Thymus (tissue), 11 donors: ENCODE data around the gene KLHL35. TPM values are rescaled to one million over a fixed set of nuclear protein-coding genes. Genes with fewer than 3 reads are reported as not detected.

Source experiments
- DNase-seq, 9 donors: peaks; one replicate each; pipeline ENCODE4 v3.0.0-alpha.2; 2013; ENCODE audit warnings: low spot score in 9 of 9, low read depth in 6 of 9, missing footprints in 1 of 9
- H3K27ac ChIP-seq, 2 donors: one replicate each; pipeline ENCODE4 v1.5.1; 2013; ENCODE audit warnings: control low read depth in 1 of 2, low read depth in 1 of 2, low read length in 1 of 2, mild to moderate bottlenecking in 1 of 2, moderate library complexity in 1 of 2
- H3K27me3 ChIP-seq, 2 donors: one replicate each; pipeline ENCODE4 v1.5.1; 2013; ENCODE audit warnings: low read length in 1 of 2; ENCODE audit not compliant: control insufficient read depth in 2 of 2, insufficient read depth in 1 of 2
- H3K36me3 ChIP-seq, 2 donors: one replicate each; pipeline ENCODE4 v1.5.1; 2013; ENCODE audit warnings: low read length in 1 of 2, mild to moderate bottlenecking in 1 of 2, moderate library complexity in 1 of 2; ENCODE audit not compliant: control insufficient read depth in 2 of 2, insufficient read depth in 2 of 2
- H3K4me1 ChIP-seq, 2 donors: one replicate each; pipeline ENCODE4 v1.5.1; 2013; ENCODE audit warnings: low read length in 2 of 2; ENCODE audit not compliant: control insufficient read depth in 2 of 2, insufficient read depth in 2 of 2
- H3K4me3 ChIP-seq, 2 donors: one replicate each; pipeline ENCODE4 v1.5.1; 2013; ENCODE audit warnings: low read length in 2 of 2, control low read depth in 1 of 2, mild to moderate bottlenecking in 1 of 2
- H3K9me3 ChIP-seq, 2 donors: one replicate each; pipeline ENCODE4 v1.5.1; 2013; ENCODE audit warnings: low read length in 1 of 2, mild to moderate bottlenecking in 1 of 2; ENCODE audit not compliant: control insufficient read depth in 2 of 2, insufficient read depth in 1 of 2
- WGBS: extraction: QIAGEN DNeasy Blood & Tissue Kit; methylation state at CpG from one replicate; pipeline ENCODE4 v1.1.7; 2013; 5-methylcytosine and 5-hydroxymethylcytosine counted together
- polyA plus RNA-seq: library from polyadenylated mRNA; stranded (reverse); fragments of 200-250 nt; gene quantifications from one replicate; pipeline ENCODE4 v1.2.3, GENCODE V29; 2013
- total RNA-seq: library from RNA; stranded (reverse); fragments of 120-200 nt; gene quantifications from one replicate; pipeline ENCODE4 v1.2.4, GENCODE V29; 2013
- donor health status: healthy.

KLHL35 gene
- total and polyA plus RNA-seq, 2 donors, result 0.57 to 1.0 TPM

DNA sequence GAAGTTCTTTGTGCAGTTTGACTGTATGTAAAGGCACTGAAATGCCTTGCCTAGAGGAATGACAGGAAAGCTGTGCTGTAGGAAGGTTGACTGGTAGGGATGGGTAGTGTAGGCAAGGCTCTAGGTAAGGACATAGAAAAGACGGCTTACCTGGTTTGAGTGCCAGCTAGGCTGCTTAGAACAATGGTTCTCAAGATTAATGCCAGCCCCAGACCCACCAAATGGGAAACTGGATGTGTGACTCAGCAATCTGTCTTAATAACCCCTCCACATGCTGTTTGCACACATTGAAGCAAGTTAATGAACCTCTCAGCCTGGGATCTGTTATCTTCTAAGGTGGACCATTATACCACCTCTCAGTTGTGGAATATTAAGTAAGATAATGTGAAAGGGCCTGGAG lies 30.0 kb downstream of the KLHL35 start:
- Histone ChIP-seq H3K36me3 (peaks cover 58 to 69% of the 10 kb centered on the region in 2 donors), H3K27me3 (no peaks in the 10 kb centered on the region), H3K27ac (no peak overlapping the region), H3K4me1 (peaks cover 8 to 14% of the 10 kb centered on the region in 2 donors), H3K9me3 (no peaks in the 10 kb centered on the region), H3K4me3 (no peak overlapping the region)
- DNase-seq, result no peak
- WGBS, result 98% methylated on average over 1 of the region's 1 CpG

DNA sequence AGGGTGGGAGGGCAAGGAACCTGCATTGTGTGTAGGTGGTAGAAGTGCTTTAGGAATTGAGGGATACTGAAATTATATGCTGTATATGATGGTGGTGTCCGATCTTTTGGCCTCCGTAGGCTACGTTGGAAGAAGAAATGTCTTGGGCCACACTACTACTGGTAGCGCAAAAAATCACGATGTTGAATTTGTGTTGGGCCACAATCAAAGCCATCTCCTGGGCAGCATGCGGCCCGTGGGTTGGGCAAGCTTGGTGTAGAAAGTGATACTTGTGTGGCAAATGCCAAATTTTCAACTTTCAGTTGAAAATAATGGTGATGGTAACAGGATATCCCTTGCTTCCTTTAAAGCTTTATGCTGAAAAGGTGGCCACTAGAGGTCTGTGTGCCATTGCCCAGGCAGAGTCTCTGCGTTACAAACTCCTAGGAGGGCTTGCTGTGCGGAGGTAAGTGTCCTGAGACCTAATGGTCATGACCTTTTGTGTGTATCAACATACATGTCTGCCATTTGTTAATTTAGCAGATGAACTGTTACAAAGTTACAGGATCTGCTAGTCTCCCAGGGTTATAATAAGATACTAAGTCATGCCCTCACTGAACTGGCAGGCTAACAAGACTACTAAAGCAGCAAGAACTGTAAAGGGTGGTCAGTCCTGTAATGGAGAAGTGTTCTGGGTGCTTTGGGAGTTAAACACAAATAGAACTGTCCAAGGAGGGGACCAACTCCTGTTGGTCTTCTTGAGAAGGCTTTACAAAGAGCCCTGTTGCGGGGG lies 30.8 kb downstream of the KLHL35 start:
- Histone ChIP-seq H3K27me3 (no peaks in the 10 kb centered on the region), H3K36me3 (peaks cover 57 to 62% of the 10 kb centered on the region in 2 donors), H3K4me3 (no peak overlapping the region), H3K4me1 (peaks cover 8 to 14% of the 10 kb centered on the region in 2 donors), H3K9me3 (no peaks in the 10 kb centered on the region), H3K27ac (no peak overlapping the region)
- WGBS, result 97% methylated on average over 10 of the region's 10 CpGs
- DNase-seq, result no peak

DNA sequence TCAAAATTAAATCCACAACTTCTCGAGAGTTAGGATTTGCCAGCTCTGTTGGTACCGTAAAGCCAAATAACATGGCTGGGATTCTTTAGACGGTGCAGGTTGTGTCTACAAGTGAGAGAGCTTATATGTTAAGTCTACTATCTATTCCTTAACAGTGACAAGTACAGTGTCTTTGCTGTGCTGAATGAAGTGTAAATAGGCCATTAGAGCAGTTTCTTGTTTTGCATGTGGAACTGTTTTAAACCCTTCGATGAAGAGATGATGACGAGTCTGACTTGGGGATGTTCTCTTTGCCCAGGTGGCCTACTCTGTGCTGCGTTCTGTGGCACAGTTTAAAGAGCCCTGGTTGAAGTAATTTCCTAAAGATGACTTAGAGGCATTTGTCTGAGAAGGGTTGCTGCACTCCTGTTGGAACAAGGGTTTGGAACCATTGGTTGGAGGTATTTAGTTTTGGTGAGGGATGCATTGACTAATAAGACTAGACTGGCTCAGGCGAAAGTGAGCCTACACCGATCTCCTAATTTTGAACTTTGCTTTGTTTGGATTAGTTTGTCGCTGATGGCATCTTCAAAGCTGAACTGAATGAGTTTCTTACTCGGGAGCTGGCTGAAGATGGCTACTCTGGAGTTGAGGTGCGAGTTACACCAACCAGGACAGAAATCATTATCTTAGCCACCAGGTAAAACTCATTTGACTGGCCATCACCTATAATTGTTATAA lies 32.7 kb downstream of the KLHL35 start:
- H3K27ac ChIP-seq, result peak overlapping the region; percentile 97
- peaks cover 41 to 44% of the 10 kb centered on the region in 2 donors for H3K36me3 ChIP-seq
- WGBS, result 12% methylated on average over 11 of the region's 11 CpGs
- H3K27me3 ChIP-seq, result no peaks in the 10 kb centered on the region
- peak in 7 of 9 donors; percentile 12 to 59 (median 31) for DNase-seq
- H3K4me1 ChIP-seq, result peaks cover 8 to 14% of the 10 kb centered on the region in 2 donors
- peak overlapping the region; percentile 87 to 98 for H3K4me3 ChIP-seq
- H3K9me3 ChIP-seq, result no peaks in the 10 kb centered on the region

DNA sequence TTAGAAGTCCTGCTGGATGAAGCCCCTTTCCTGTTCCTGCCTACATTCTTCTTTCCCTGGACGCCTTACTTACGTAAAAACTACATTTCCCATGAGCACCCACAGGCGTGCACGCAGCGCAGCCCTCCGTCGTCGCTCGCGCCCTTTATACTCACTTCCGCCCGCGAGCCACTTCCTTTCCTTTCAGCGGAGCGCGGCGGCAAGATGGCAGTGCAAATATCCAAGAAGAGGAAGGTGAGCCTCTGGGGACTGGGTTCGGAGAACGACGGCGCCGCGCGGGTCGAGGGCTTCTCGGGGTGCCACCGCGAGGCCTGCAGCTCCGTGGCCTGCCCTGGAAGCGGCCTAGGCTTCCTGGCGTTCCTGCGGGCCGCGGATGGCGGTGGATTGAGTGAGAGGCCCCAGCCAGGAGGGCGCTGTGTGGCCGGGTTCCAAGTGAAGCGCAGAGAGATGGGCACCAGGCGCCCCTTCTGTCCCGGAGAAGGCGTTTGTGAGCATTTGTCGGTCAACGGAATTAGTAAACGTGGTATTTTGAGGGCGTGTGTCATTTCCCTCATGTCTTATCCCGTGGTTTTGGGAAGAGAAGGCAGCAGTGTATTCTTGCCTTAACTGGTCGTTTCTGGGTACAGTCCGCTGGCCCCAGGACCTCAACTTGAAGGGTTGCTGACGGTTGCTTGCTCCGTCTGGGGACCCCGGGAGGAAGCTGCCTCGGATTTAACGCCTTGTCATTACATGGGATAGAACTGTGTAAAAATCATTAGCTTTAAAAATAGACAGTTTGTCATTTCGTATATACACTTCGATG lies 33.5 kb downstream of the KLHL35 start, which contains the start of gene RPS3:
RPS3 (plus strand) TSS at position 175 of the 802 bp plus-strand sequence; CDS start at position 205, 30 bp downstream.
- H3K36me3 ChIP-seq, result peaks cover 34 to 37% of the 10 kb centered on the region in 2 donors
- DNase-seq, result peak; percentile 76 to 96 (median 87)
- WGBS, result under 1% methylated on average over 55 of the region's 55 CpGs
- no peaks in the 10 kb centered on the region for H3K9me3 ChIP-seq
- H3K27me3 ChIP-seq, result no peaks in the 10 kb centered on the region
- H3K4me3 ChIP-seq, result peak within 1 kb of the TSS; percentile 87 to 98
- H3K4me1 ChIP-seq, result peaks cover 8 to 14% of the 10 kb centered on the region in 2 donors
- peak within 1 kb of the TSS; percentile 97 for H3K27ac ChIP-seq

DNA sequence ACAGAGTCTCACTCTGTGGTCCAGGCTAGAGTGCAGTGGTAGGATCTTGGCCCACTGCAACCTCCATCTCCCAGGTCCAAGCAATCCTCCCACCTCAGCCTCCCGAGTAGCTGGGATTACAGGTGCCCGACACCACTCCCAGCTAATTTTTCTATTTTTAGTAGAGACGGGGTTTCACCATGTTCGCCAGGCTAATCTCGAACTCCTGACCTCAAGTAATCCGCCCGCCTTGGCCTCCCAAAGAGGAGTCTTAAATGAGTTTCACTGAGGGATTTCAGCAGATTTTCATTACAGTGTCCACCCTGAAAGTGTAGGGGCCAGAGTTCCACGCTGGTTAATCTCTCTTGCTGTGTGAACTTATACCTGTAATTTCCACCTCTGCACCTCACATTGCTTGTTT lies 34.1 kb downstream of the KLHL35 start:
- no peak for DNase-seq
- H3K4me3 ChIP-seq, result no peak overlapping the region
- no peak overlapping the region for H3K27ac ChIP-seq
- 92% methylated on average over 8 of the region's 8 CpGs for WGBS
- H3K36me3 ChIP-seq, result peaks cover 28 to 30% of the 10 kb centered on the region in 2 donors
- H3K9me3 ChIP-seq, result no peaks in the 10 kb centered on the region
- H3K4me1 ChIP-seq, result peaks cover 8 to 14% of the 10 kb centered on the region in 2 donors
- H3K27me3 ChIP-seq, result no peaks in the 10 kb centered on the region

DNA sequence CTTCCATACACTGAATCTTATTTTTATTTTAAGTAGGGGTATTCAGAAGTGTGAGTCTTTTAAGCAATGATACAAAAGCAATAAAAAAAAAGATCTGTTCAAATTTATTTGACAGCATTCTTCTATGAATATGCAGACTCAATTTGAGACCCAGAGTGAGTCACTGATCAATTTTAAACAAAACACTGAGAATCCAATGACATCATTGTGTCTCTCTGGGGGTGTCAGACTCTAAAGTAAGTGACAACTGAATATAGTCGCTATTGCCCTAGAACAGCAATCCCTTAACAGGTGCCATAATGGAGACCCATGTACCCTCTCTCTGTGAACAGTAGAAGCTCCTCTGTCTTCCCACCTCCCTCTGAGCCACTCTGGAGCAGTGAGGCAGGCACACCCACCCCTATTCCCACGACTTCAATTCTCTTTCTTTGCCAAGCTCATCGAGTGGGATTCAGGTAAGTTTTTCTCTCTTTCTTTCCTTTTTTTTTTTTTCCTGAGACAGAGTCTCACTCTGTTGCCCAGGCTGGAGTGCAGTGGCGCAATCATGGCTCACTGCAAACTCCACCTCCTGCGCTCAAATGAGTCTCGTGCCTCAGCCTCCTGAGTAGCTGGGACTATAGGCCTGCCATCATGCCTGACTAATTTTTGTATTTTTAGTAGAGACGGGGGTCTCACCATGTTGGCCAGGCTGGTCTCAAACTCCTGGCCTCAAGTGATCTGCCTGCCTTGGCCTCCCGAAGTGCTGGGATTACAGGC lies 38.7 kb downstream of the KLHL35 start:
- Histone ChIP-seq H3K4me3 (no peak overlapping the region), H3K36me3 (no peaks in the 10 kb centered on the region), H3K27me3 (peaks cover 0 to 2% of the 10 kb centered on the region in 2 donors), H3K27ac (no peak overlapping the region), H3K9me3 (no peaks in the 10 kb centered on the region), H3K4me1 (no peaks in the 10 kb centered on the region)
- WGBS, result 95% methylated on average over 8 of the region's 8 CpGs
- no peak for DNase-seq

DNA sequence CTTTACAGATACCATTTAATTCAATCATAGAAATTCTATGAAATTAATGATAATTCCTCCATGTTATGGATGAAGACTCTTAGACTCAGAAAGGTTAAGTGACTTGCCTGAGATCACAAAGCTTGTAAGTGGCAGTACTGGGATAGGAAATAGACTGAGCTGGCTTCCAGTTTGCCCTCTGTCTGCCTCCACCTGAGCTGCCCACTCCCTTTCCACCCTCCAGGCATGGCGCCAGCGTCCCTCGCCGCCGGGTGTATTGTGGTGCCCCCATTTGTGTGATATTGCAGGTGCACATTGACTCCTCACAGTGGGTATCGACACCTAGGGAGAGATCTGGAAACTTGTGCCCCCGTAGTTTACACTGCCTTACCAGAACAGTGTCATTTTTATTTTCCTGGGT lies 43.1 kb downstream of the KLHL35 start:
- H3K27me3 ChIP-seq, result peaks cover 0 to 7% of the 10 kb centered on the region in 2 donors
- 95% methylated on average over 7 of the region's 7 CpGs for WGBS
- no peak overlapping the region for H3K27ac ChIP-seq
- DNase-seq, result no peak
- no peaks in the 10 kb centered on the region for H3K36me3 ChIP-seq
- no peak overlapping the region for H3K4me3 ChIP-seq
- H3K4me1 ChIP-seq, result peaks cover 0 to 3% of the 10 kb centered on the region in 2 donors
- H3K9me3 ChIP-seq, result no peaks in the 10 kb centered on the region

DNA sequence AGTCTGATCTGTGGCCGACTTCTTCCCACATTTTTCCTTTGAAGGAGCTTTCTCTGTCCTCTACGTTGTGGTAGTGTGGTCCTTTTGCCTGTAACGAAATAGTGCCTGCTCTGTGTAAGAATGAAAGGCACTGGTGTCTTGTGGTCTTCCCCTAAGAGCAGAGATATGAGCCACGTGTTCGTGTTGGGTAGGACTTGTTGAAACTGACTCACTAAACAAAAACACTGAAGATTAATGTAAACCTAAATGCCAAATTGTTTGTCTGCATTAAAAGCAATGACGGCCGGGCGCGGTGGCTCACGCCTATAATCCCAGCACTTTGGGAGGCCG lies 43.8 kb downstream of the KLHL35 start:
- no peak overlapping the region for H3K4me3 ChIP-seq
- WGBS, result 94% methylated on average over 11 of the region's 11 CpGs

More for the DNA sequence above, 43.8 kb downstream of the KLHL35 start:
- DNase-seq, result no peak
- Histone ChIP-seq H3K9me3 (no peaks in the 10 kb centered on the region), H3K27ac (no peak overlapping the region), H3K36me3 (no peaks in the 10 kb centered on the region), H3K4me1 (peaks cover 3 to 5% of the 10 kb centered on the region in 2 donors), H3K27me3 (peaks cover 0 to 7% of the 10 kb centered on the region in 2 donors)
